Loucy (cell line): Measurements from ENCODE around the gene ARID1B.

ENCODE experiments used
- EZH2phosphoT487 ChIP-seq: fragments of 200-600 bp; IDR thresholded peaks from 2 replicates; pipeline ENCODE4 v1.6.1; 2018; ENCODE audit warnings: antibody characterized with exemption, mild to moderate bottlenecking, moderate library complexity, borderline replicate concordance
- TF ChIP-seq, protein P1 (sequence below): fragments of 200-600 bp; sonication (generic); conservative IDR thresholded peaks from 2 replicates; pipeline ENCODE4 v1.5.1; 2014; ENCODE audit warnings: mild to moderate bottlenecking, antibody characterized with exemption, low read length

DNA sequence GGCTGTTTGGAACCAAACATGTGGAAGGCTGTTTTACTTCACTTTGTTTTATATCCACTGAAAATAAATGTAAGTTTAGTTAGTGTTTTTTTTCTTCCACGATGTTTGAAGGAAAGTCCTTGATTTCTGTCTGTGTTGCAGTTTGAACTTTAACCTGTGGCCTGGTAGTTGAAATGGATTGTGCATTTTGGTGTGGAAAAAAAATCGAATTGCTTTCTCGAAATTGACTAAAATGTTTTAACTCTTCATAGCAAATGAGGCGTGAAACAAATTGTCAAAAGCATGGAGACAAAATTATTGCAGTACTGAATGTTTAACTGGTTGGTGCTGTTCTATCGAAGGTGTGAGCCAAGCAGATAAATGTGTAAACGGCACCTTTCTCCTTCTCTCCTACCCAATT, 24.5 kb downstream of the ARID1B start:
- TF ChIP-seq, protein P1, sequence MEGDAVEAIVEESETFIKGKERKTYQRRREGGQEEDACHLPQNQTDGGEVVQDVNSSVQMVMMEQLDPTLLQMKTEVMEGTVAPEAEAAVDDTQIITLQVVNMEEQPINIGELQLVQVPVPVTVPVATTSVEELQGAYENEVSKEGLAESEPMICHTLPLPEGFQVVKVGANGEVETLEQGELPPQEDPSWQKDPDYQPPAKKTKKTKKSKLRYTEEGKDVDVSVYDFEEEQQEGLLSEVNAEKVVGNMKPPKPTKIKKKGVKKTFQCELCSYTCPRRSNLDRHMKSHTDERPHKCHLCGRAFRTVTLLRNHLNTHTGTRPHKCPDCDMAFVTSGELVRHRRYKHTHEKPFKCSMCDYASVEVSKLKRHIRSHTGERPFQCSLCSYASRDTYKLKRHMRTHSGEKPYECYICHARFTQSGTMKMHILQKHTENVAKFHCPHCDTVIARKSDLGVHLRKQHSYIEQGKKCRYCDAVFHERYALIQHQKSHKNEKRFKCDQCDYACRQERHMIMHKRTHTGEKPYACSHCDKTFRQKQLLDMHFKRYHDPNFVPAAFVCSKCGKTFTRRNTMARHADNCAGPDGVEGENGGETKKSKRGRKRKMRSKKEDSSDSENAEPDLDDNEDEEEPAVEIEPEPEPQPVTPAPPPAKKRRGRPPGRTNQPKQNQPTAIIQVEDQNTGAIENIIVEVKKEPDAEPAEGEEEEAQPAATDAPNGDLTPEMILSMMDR, result no peak
- no peak for TF ChIP-seq EZH2phosphoT487
